IPS DF 4.7 (cell line): ENCODE data around the gene SLC30A4.
"Not testable (repeated sequence)": the region's sequence is repeated elsewhere in the genome, so short reads cannot be mapped to it uniquely, and the experiment has no call there.

Experiments
- DNase-seq: peaks from one replicate; pipeline ENCODE4 v3.0.0-alpha.2; 2013; ENCODE audit warnings: low spot score; ENCODE audit errors: extremely low read depth

Gene SLC30A4, protein sequence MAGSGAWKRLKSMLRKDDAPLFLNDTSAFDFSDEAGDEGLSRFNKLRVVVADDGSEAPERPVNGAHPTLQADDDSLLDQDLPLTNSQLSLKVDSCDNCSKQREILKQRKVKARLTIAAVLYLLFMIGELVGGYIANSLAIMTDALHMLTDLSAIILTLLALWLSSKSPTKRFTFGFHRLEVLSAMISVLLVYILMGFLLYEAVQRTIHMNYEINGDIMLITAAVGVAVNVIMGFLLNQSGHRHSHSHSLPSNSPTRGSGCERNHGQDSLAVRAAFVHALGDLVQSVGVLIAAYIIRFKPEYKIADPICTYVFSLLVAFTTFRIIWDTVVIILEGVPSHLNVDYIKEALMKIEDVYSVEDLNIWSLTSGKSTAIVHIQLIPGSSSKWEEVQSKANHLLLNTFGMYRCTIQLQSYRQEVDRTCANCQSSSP

DNA sequence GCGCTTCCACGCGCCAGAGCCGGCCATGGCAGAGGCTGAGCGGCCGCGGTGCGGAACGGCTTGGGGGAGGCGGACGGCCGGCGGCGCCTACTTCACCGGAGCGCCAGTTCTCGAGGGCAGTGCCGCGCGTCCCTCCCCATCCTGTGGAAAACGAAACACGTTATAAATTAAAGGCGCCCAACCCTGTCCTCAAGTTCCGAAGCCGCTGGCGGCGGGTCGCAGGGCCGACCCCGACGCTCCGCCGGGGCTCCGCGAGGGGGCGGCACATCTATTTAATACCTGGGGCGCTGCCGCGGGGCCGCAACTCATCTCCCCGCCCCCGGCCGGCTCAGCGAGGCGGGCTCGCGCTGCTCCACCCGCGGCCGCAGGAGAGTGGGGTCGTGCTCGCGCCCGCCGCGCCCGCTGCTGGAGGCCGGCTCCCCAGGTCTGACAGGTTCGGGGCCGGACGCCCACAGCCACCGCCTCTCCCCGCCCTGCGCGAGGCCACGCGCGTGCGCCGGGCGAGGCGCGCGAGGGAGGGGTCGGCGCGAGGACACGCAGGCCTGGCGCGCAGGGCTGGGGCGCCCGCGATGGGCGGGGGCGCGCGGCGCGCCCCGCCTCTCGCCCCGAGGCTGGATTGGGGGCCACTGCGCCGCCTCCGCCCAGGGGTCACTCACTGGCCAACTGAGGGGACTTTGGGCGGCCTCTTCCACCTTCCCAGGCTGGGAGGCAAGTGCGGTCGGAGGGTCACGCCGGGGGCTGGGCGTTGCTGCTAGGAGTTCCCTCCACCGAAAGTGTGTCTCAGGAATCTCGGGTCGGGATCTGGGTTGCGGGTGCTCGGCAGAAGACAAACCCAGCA is at the start of gene SLC30A4:
SLC30A4 (minus strand) TSS at position 428 of the 838 bp plus-strand sequence; CDS start at position 27, 401 bp downstream.
- DNase-seq = no peak

DNA sequence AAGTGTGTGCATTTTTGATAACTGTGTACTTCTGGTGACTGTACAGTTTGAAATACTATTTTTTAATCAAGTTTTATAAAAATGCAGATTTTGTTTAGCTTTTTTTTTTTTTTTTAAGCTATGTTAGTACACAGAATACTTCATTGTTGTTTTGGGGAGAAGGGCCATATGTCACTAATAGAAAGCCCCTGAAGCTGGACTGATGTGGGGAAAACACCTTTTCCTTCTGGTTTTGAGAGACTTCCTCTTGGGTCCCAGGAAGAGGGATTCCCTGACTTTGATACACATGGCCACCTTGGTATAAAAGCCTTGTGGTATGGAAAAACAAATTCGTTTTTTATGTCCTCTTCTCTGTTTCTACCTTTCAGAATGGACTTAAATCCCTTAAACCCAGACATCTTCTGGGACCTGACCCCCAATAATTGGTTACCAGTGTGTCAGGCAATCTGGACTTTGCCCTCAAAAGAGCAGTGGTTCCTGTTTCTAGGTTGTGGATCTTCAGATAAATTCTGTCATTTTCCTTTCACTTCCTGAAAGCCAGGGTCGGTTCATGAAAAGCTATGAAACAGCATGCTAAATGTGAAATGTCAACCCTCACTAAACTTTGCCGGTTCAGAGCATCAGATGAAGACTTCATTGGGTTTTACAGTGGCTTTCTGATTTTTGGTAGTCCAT is 33.5 kb upstream of the SLC30A4 start:
- no peak for DNase-seq

DNA sequence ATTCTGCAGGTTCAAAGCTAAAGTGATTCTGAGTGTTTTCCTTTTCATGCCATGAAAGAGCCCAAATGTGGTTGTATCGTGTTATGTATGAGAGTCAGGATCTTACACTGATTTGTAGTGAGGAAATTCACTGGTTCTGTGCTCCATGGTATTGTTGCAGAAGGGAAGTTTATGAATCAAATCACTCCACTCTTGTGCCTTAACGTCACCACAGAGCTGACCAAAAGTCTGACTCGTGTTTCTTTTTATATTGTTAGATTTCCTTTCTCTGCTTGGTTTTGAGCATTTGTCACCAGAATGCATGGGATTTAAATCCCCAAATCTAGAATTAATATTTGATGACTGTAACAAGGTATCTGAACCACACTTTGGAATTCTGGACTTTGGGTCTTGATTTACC is 29.1 kb upstream of the SLC30A4 start:
- DNase-seq = no peak

DNA sequence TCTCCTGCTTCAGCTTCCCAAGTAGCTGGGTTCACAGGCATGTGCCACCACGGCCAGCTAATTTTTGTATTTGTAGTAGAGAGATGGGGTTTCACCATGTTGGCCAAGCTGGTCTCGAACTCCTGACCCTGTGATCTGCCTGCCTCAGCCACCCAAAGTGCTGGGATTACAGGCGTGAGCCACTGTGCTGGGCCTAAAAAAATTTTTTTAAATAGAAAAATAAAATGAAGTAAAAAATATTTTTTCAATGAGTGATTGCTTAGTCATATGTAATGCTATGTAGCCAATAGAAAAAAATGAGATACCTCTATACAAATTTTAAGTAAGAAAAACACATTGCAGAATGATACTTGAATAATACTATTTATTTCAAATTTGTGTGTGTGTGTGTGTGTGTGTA is 27.9 kb upstream of the SLC30A4 start:
- no peak for DNase-seq

DNA sequence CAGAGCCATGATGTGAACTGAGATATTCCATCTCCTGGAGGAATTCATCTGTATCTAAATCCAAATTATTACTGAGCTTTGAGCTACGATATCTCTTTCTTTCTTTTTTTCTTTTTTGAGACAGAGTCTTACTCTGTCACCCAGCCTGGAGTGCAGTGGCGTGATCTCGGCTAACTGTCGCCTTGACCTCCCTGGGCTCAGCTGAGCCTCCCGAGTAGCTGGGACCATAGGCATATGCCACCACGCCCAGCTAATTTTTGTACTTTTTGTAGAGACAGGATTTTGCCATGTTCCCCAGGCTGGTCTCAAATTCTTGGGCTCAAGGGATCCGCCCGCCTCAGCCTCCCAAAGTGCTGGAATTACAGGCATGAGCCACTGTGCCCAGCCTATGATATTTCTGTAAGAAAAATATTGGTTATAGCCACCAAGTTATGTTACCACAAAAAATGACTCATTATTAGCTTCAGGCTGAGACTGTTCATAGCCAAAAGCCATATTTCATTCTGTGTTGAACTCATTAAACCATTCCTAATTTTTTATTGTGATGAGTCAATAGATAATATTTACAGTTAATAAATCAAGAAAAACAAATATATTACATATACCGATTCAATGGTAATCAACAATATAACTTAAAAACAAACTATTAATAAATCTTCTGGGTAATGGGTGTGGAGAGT is 27.1 kb upstream of the SLC30A4 start:
- no peak for DNase-seq

DNA sequence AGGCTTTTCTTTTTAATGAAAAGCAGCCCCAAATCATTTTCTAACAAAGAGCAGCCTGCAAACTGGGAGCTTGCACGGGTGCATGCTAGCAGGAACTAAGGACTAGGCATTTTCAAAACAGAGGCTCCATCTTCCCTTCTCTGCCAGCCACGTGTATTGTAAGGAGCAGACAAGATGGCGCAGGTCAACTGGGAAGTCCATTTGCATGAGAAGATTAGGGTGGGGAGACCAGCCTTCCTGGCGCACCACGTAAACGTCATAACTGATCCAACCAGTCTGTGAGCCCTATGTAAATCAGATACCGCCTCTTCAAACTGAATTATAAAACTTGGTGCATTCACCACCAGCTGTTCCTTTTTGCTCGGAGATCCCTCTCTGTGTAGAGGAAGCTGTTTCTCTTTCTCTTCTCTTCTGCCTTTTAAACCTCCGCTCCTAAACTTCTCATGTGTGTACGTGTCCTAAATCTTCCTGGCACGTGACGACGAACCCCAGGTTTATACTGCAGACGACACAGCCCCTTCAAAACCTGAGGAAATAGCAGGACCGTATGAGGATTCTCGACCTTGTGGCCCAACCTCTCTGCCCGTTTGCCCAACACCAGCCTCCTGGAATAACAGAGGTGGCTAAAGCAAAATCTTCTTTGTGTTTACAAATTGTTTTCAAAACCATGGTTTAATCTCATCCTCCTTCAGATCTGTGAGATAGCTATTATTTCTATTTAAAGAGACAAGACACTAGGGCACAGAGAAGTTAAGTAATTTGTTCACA is 26.4 kb upstream of the SLC30A4 start:
- DNase-seq = no peak

DNA sequence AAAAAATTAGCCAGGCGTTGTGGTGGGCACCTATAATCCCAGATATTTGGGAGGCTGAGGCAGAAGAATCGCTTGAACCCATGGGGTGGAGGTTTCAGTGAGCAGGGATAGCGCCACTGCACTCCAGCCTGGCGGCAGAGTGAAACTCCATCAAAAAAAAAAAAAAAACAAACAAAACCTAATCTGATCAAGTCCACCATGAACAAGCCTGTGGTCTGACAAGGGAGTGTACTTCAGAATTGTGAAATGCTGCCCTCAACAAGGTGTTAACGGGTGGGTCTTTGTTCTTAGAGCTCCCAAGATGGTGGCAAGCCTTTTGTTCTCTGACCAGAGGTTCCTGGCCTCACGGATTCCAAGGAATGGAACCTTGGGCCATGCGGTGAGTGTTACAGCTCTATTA is 24.2 kb upstream of the SLC30A4 start:
- DNase-seq = no peak

DNA sequence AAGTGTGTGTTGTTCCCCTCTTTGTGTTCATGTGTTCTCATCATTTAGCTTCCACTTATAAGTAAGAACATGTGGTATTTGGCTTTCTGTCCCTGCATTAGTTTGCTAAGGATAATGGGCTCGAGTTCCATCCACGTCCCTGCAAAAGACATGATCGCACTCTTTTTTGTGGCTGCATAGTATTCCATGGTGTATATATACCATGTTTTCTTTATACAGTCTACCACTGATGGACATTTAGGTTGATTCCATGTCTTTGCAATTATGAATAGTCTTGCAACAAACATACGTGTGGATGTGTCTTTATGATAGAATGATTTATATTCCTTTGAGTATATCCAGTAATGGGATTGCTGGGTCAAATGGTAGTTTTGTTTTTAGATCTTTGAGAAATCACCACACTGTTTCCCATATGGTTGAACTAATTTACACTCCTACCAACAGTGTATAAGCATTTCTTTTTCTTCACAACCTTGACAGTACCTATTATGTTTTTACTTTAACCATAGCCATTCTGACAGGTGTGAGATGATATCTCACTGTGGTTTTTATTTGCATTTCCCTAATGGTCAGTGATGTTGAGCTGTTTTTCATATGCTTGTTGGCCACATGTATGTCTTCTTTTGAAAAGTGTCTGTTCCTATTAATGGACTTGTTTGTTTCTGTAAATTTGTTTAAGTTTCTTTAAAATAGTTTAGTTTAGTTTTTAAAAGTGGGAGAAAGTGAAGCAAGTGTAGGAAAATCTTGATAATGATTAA is 21.9 kb upstream of the SLC30A4 start:
- no peak for DNase-seq

DNA sequence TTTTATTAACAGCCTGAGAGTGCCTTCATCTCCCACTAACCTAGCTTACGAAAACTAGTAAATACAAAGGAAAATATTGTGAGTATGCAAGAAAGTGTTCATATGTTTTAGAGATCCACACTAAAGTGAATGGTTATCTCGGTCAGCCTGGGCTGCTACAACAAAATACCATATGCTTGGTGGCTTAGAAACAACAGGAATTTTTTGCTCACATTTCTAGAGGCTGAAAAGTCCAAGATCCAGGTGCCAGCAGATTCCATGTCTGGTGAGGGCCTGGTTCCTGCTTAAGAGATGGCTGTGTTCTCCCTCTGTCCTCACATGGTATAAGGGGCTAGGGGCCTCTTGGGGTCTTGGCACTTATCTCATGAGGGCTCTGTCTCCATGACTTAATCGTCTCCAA is 20.5 kb upstream of the SLC30A4 start:
- DNase-seq = no peak

DNA sequence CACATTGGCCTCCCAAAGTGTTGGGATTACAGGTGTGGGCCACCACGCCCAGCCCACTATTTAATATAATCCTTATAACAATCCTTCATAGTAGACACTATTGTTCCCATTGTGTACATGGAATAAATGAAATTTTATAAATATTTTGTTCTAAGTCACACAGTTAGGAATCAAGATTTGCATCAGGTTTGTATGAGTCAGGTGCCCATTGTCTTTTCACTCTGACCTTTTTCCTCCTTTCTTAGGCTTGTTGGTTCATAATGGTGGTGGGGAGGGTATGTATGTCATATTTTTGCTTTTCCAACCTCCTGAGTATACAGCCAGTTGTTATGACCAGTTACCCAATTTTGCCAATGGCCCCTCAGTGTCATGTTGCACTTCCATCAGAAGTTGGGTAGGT is 18.0 kb upstream of the SLC30A4 start:
- DNase-seq = no peak

DNA sequence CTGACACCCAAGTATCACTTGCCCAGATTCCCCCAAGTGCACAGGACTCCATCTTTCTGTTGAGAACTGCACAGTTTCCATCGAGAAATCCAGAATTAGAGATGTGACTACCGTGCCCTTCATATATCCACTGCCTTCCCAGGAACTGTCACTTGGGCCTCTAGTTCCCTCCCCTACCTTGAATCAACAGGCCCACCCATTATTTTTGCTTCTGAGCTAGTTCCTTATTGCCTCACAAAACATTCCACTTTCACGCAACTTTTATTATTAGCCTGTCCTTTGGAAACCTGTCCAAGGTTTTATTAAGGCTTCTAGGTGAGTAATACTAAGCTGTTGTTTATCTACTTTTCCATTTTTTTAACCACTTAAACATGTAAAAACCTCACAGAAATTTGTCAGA is 17.1 kb upstream of the SLC30A4 start:
- DNase-seq = no peak

DNA sequence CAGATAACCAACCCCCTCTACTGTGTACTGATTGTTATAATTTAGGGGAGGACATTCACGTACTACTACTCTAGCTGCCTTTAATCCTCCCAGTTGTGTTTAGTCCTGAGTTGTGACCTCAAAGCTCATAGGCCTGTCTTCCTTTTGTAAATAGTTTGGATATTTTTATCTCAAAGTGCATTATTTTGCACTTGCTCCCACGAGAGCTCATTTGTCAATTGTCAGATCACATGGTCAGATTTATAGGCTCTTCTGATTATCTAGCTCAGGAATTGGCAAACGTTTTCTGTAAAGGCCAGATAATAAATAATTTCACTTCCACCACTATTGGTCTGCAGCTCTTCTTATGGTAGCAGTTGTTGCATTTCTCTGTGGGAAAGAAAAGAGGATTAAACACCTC is 14.4 kb upstream of the SLC30A4 start:
- no peak for DNase-seq

DNA sequence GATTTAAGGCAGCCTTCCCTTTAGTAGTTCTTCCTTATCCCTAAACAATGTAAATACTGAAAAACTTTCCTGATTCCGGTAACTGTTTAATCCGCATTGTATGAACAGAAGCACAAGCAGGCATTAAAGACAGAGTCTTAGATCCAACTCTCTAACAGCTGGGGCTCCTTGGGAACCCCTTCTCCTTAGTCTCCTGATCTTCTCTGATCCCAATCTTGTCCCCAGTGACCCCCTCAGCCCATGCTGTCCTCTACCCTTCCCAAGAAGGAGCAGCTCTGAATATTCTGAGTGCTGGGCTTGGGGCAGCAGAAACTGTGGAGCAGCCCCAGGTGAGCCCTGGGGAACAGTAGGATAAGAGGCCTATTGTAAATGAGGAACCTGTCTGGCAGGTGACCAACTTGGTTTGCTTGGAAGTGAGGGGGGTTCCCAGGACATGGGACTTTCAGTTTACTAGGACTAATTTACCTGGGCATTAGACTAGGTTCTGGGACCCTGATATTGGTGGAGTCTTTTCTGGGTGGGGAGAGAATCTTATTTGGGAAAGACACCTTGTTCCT is 13.0 kb upstream of the SLC30A4 start:
- DNase-seq = no peak

DNA sequence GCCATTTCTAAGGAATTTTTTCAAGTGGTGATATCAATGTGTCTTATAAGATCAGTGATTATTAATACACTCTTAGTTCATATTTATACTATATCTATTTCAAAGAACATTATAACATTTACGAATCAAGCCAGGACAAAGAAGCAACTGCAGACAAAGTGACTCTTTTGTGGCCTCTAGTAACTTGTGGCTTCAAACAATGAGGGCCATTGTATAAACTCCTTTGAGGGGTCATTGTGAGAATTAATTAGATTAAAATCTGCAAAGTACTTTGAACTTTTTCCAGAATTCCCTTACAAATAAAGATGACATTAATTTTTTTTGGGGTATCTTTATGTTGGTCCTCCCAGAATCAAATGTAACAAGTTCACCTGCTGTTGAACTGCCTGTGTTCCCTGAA is 12.3 kb upstream of the SLC30A4 start:
- no peak for DNase-seq

DNA sequence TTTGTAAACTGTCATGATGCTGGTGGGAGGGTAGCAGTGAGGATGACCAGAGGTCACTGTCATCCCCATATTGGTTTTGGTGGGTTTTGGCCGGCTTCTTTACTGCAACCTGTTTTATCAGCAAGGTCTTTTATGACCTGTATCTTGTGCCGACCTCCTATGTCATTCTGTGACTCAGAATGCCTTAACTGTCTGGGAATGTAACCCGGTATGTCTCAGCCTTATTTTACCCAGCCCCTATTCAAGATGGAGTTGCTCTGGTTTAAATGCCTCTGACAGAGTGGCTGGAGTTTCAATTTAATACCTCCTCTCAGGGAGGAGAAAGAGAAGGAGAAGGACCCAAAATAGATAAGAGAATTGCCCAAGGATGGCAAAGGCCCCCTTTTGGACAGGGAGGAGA is 10.3 kb upstream of the SLC30A4 start:
- not testable (repeated sequence) for DNase-seq

DNA sequence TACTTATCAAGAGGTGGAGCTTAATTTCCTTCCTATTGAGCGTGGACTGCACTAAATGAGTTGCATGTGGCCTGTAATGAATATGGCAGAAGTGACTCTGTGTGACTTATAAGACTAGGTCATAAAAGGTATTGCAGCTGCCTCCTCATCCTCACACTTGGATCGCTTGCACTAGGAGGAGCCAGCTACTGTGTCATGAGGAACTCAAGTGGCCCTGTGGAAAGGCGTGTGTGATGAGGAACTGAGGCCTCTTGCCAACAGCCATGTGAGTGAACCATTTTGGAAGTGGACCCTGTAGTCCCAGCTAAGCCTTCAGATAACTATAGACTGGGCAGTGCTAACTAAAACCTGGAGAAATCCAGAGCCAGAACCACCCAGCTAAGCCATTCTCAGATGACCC is 7.1 kb upstream of the SLC30A4 start:
- no peak for DNase-seq

DNA sequence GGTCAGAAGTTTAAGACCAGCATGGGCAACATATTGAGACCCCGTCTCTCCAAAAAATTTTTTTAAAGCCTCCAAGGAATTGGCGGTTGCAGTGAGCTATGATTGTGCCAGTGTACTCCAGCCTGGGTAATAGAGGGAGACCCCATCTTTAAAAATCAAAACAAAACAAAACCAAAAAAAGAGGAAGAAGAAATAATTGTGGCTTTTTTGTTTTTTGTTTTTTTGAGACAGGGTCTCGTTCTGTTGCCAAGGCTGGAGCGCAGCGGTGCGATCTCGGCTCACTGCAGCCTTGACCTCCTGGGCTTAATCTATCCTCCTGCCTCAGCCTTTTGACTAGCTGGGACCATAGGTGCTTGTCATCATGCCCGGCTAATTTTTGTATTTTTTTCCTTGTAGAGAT is 4.5 kb upstream of the SLC30A4 start:
- DNase-seq = no peak

DNA sequence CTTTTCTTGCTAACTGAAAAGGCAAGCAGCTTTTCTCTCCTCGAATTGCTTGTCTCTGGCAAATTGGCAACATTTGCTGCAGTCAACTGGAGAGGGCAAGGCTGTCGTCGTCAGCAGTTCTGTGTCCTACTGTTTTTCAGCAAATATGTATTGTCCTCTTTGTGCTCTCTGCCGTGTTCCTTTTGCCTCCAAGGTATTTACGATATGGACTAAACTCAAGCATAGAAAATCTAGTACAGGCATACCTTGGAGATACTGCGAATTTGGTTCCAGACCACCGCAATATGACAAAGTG is 558 bp upstream of the SLC30A4 start:
- no peak for DNase-seq

DNA sequence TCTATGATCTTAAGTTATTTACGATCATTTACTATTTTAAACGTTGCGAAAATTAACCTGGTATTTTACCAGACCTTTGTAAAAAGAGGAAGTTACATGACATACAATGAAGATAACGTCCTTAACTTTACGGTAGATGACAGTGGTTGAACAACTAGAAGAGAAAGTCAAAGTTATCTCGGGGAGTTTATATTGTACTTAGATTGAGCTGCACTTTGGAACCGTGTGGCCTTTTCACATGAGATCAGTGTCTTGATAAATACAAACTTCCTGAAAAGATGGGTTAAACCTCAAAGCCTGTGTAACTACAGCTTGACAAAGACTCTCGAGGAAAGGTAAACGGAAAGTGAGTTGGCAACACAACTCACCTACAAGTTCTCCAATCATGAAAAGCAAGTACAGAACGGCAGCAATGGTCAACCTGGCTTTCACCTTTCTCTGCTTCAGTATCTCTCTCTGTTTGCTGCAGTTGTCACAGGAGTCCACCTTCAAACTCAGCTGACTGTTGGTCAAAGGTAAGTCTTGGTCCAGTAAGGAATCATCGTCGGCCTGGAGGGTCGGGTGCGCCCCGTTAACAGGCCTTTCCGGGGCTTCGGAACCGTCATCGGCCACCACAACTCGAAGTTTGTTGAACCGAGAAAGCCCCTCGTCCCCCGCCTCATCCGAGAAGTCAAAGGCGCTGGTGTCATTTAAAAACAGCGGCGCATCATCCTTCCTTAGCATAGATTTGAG is 793 bp downstream of the SLC30A4 start:
- DNase-seq = no peak
